ENCODE measurements around the gene TNFAIP8.

TNFAIP8 gene

GRCh38 chr5:119346394-119346793 lies 9.4 kb upstream of the TNFAIP8 start:
- DNase-seq (ENCODE audit: low read depth in 2 of 2), result no peak

GRCh38 chr5:119347574-119347973 lies 8.2 kb upstream of the TNFAIP8 start:
- no peak for DNase-seq (ENCODE audit: low read depth in 2 of 2)

DNA sequence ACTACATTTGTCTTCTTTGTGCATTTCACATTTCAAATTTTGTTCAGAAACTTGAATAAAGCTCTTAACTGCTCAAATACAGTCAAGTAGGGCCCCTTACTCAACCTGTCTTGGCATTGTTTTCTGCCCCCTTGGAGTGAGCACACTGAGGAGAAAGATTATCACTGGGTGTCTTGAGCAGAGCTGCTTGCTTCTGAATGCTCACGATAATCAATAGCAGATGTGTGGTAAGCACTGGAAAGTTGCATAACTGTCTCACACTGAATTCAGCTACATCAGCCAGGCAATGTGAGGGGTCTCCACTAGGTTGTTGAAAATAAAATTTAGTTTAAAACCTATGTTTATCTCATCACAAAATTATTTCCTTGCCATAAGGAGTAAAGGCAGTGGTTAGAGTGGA lies 7.8 kb upstream of the TNFAIP8 start:
- no peak for DNase-seq (ENCODE audit: low read depth in 2 of 2)

GRCh38 chr5:119353213-119353612 lies 2.6 kb upstream of the TNFAIP8 start:
- no peak for DNase-seq (ENCODE audit: low read depth in 2 of 2)

- no peak for DNase-seq (ENCODE audit: low read depth in 2 of 2)
These were observed 2.0 kb upstream of the TNFAIP8 start for GRCh38 chr5:119353686-119354366.

DNA sequence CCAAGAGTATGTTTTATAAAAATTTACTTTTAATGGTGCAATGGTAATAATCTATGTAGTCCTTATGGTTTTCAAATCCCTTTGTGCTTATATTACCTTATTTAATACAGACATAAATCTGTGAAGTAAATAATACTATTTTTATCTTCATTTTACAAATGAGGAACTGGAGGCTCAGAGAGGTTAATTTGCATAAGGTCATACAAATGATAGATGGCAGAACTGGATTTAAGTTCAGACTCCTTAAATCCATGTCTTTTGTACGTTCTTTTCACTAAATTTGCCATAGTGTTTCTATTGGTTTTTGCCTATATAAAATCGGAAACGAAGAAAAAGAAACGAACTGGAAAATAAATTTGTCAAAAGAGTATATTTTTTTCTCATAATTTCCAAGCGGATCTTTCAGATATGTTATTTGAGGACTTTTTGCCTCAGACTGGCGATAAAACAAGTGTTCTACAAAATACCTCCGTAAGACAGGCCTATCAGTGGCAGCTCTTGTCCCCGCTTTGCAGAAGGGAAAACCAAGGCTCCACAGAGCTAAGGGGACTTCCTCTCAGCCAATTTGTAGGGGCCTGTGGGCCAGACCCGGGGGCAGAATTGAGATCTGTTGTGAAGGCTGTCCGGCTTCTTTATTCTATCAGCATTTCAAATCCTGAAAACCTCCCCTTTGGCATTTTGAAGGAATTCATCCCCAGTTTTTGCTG lies 1.1 kb upstream of the TNFAIP8 start:
- no peak for DNase-seq (ENCODE audit: low read depth in 2 of 2)

GRCh38 chr5:119355244-119355638 lies 578 bp upstream of the TNFAIP8 start:
- no peak for DNase-seq (ENCODE audit: low read depth in 2 of 2)

DNA sequence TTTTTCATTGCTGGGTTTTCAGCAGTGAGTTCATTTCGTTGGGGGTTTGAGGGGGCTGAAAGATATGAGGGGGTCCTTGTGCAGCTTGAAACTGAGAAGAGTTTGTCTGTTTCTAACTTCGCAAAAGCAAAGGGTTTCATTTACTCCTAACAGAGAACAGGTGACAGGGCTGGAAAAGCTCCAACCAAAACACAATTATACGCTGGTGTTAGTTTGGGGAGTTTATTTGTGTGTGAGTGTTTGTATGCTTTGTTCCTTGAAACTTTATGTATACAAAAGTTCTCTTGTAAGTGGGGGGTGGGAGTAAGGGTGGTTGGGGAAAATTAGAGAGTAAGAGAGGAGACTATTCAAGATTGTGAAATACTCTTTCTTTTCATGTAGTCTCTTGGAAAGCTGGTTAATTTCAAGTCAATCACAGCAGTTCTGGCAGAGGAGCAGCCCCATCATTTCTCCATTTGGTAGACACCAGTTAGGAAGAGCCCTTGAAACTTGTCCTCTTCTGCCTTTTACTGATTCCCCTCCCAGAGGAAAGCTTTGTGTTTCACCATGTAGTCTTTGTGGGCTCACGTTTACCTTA lies 881 bp downstream of the TNFAIP8 start:
- no peak for DNase-seq (ENCODE audit: low read depth in 2 of 2)

DNA sequence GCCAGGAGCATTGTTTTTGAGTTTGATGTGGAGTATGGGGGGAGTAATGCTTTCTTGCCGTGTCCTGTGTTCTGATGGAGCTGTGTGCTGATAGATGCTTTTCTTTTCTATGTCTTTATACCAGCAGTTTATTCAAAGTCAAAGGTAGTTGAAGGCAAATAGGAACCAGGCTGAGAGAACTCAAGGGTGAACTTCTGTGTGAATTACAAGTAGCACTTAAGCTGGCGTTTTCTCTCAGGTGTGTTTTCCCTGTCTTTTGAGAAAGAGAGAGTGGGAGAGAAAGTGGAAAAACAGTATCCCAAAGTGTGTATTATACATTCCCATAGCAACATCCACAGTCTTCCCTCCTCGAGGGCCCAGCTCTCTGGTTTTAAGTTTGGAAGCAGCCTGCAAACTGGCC lies 1.5 kb downstream of the TNFAIP8 start:
- no peak for DNase-seq (ENCODE audit: low read depth in 2 of 2)

DNA sequence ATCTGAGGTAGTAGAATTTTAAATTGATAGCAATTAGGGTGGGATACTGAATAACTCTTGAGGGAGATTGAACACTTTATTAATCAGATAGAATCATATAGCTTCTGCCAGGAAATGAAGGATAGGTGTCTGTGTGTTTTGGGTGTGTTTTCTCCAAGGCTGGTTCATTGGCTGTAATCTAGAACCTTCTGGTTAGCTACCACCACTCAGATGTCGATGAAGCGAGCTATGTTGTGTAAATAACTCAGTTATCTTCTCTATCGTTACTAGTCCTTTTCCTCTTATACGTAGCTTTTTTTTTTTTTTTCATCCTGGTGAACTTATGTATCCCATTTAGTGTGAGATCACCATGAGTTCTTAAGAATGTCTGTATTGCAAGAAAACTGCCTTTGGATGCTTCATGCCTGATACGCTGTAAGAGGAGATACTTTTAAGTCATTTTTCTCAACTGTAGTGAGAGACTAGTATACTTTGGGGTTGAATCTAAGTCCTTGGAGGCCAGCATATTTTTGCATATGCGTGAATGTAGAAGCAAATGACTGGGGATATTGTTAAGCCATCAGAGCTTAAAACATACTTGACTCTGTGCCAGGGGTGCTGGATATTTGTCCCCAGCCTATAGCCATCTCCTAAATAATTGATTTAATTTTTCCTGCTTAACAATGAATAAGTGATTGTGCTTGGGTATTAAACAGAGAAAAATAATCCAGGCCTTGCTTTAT lies 2.1 kb downstream of the TNFAIP8 start:
- no peak for DNase-seq (ENCODE audit: low read depth in 2 of 2)

DNA sequence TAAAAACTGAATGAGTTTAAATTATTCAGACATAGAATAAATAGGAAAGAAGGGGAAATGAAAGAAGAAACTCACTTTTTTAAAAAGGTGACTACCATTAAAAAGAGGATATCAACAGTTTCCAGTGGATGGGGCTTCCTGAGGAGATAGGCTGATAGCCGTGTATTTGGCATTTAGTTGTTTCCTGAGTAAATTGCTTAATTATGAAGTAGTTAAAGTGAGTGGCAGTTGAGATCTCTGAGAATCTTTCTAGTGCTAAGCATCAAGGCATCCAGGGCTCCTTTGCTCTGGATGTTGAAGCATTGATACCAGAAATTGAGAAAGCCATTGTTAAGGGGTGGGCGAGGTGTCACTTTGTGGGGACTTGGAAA lies 2.7 kb downstream of the TNFAIP8 start:
- DNase-seq (ENCODE audit: low read depth in 2 of 2), result no peak

- no peak for DNase-seq (ENCODE audit: low read depth in 2 of 2)
These were observed 3.2 kb downstream of the TNFAIP8 start for GRCh38 chr5:119358901-119359603.

DNA sequence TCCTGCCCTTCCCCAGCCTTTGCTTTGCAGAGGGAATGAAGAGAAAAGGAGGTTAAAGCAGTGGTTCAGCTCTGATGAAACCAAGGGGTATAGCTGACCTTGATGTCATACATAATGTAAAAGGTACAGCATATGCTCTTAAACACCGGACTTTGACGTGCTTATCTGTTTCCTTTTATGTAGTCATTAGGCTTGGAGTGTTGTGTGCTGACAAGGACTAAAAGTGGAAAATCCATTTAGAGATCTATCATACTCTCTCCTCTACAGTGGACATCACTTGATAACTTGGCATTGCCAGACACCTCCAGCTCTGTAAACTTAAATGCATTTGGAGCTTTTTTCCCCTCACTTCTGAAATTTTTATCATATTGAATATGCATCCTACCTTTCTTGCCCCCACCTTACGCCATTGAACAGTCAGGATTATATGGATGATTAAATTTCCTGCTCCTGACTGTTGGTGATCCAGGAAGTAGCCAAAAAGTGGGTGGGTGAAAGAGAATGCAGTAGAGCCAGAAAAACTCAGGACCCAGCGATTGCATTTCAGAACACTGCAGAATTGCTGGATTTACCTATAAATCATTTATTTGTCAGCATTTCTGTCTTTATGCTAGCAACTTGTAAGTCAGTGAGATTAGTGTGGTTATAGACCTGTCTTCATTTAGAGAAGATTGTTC lies 4.1 kb downstream of the TNFAIP8 start:
- DNase-seq (ENCODE audit: low read depth in 2 of 2), result no peak

DNA sequence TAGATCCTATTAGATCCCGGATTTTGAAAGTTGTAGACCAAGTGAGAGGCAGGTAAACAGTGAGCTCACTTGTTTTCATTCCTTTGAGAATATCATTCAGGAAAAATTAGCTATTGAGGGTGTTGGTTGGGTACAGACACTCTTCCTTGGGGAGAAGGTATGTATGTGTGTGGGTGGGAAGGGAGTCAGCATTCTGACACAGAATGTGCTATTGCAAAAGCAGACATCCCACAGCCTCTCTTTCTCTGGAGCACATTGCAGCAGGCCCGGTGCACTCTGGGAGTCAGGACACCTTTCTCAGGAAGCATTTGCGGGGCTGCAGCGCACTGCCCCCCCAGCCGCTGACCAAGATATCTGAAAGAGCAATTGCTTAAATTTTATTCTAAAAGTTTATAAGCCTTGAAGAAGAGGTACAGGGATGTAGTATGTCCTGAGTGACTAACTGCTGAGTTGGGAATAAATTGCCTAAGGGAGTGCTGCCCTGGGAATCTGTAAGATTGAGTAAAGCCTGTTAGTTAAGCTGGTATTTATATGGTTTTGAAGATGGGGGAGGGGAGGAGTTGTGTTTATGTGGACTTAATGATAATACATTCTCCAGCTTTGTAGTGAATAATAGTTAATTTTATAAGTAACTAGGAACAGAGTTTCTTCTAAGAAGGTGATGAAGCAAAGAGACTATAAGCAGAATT lies 5.2 kb downstream of the TNFAIP8 start:
- no peak for DNase-seq (ENCODE audit: low read depth in 2 of 2)

DNA sequence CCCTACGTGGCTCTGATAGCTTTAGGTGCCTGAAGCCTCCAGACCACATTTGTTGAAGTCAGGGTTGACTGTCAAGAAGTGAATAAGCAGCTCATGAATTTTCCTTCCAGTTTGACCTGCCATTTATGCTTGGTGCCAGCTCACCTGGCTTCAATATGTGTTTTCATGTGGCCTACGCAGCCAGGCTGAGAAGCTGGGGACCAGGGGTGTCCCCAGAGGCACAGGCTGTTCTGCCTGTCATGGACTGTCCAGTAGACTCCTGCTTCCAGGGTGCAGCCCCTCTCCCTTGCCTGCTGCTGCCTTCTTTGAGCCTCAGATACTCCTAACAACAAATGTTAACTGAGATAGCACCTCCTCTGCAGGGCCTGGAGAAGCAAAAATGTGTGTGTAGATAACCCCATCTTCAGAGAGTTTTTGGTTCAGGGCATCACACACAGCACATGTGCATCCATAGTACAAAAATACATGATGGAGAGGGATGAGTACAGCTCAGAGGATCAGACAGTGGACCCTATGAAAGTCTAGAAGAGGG lies 5.8 kb downstream of the TNFAIP8 start:
- no peak for DNase-seq (ENCODE audit: low read depth in 2 of 2)

DNA sequence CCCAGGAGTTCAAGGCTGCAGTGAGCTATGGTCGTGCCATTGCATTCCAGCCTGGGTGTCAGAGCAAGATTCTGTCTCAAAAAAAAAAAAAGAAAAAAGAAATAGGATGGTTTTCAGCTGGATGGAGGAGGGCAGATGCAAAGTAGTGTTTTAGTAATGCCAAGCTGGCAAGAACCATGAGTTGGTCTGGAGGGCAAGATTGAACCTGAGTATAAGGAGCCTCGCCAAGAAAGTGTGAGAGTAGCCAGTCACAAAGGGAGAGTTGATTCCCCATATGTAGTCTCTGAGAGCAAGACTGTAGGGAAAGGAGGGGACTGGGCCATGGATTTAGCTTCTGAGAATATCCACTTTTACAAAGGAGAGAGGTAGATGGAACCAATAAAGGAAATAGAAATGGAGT lies 6.9 kb downstream of the TNFAIP8 start:
- no peak for DNase-seq (ENCODE audit: low read depth in 2 of 2)

GRCh38 chr5:119363271-119363670 lies 7.5 kb downstream of the TNFAIP8 start:
- DNase-seq (ENCODE audit: low read depth in 2 of 2), result no peak

GRCh38 chr5:119363936-119364335 lies 8.1 kb downstream of the TNFAIP8 start:
- no peak for DNase-seq (ENCODE audit: low read depth in 2 of 2)

DNA sequence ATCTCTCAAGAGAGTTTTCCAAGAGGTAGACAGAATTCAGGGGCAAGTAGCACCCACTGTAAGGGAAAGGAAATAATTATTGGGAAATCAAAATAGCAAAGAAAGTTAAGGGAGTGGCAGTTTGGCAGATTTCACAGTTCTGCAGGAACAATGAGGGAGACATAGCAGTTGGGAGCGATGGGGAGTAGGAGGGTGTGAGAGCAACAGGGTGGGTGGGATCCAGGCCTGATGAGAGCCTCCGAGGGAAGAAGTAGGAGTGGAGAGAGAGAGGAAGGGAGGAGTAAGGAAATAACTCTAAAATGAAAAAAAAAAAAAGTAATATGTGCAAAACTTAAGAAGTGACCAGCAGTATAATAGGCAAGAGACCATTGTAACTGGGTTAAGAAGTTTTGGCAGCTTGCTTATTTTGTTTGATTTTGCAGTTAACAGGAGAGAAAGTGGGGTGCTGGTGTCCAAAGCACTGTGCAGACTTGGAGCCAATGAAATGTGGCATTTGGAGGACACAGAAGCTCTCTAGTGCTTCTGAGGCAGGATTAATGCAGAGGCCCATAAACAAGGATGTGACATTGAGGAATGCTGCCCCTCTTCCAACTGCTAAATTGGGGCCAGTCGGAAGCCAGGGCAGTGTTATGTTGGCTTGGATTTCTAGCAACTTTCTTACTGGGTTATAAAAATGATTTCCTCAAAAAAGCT lies 10.2 kb downstream of the TNFAIP8 start:
- no peak for DNase-seq (ENCODE audit: low read depth in 2 of 2)

GRCh38 chr5:119366540-119366881 lies 10.7 kb downstream of the TNFAIP8 start:
- no peak for DNase-seq (ENCODE audit: low read depth in 2 of 2)

Data from stimulated activated CD8-positive, alpha-beta memory T cell treated with anti-CD3 and anti-CD28 coated beads, Interleukin-7, amount 100 ng/mL, for 4 hours (primary cell).